GM19438 (cell line): ENCODE data around the gene GMNC.

Experiments used
- ATAC-seq: cut with Tn5 transposase; IDR thresholded peaks from one replicate; pipeline ENCODE4 v1.9.1; 2021; ENCODE audit warnings: low read depth; ENCODE audit not compliant: unreplicated experiment

Gene GMNC

DNA sequence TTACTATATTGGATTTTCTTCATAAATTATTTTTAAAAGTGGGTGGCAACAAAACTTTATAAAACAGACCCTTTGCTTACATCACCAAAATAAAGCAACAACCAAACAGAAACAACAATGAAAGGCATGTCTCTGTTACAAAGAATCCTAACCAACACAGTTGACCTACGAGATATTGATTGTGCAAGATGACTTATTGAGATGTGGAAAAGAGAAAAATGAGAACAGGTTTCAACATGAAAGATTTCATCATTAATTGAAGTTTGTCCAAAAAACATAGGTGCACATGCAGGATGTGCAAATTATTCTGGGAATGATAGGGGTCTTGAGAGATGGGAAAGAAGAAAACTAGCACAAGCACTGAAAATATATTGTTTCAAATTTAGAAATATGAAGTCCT is 9.0 kb downstream of the GMNC start:
- no peak for ATAC-seq

DNA sequence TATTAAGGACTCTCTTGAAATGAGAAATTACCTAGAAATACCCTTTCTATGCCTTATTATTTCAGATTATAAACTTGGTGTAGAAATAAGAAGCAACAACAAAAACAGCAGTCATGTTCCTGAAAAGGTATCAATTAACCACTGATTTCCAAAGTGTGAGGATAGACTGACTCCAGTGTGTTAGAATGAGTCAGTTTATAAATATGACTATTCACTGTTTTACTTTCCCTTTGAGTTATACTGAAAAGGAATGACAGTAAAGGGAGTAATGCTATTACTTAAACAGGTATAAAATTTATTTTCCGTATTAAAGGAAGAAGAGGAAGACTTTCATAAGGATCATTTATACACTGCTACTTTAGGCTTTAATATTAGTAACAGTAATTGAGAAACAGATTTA is 12.9 kb downstream of the GMNC start:
- ATAC-seq = no peak

DNA sequence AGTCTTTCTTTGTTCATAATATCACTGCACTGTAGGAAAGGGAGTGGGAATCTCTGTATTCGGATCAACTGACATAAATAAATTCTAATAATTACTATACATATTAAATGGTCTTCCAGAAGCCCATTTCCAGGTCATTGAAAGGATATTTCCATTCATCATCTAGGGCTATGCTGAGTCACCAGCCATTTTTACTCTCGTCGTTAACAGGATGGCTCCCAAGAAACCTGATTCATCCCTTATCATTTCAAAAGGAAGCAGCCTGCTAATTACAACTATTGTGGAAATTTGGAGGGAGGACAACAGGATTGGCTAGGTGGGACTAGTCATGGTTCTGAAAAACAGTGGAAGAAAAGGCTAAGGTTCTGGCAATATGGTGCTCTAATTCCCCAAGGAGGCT is 13.6 kb downstream of the GMNC start:
- ATAC-seq = no peak

DNA sequence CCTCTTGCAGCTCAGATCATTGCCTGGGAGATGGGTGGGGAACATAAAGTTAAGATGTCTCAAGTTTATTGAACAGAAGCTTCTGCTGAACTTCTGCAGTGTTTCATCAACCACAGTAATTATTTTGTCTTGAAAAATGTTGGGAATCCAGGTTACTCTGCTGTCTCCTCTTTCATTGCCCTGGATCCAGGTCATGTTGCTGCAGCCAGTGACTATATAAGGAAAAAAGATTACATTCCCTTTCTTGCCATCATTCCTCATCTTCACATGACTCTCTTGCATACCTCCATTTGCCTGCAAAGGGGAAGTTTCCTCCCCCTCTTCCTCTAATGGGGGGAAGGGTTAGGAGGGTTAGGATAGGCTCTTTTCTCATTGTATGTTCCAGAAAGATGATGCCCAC is 15.1 kb downstream of the GMNC start:
- ATAC-seq = no peak

DNA sequence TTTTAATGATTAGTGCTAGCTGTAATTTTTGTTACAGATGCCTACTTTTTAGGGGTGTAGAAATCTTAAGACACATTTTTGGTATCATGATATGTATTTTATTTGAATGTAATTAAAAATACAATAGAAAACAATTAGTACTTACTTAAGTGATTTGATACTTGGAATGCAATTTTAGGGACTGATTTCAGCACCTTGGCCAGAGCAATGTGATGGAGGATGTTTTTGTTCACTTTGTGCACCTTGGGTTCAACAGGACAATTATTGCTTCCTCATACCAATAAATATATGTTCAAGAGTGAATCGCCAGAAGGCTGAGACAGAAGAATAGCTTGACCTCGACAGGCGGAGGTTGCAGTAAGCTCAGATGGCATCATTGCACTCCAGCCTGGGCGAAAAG is 22.3 kb downstream of the GMNC start:
- no peak for ATAC-seq

DNA sequence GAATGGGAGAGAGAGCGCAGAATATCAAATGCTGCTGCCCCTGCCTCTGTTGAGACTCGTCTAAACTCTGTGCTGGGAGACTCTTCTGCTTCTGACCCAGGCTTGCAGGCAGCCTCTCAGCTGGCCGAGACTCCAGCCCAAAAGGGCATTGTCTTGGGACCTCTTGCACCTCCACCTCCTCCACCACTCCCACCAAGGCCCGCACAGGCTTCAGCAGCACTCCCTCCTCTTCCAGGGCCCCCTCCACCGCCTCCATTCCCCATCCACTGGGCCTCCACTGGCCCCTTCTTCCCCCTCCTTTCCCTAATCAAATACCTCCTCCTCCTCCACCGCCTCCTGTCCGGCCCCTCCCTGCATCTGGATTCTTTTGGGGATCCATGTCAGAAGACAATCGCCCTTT is 31.3 kb downstream of the GMNC start:
- no peak for ATAC-seq

DNA sequence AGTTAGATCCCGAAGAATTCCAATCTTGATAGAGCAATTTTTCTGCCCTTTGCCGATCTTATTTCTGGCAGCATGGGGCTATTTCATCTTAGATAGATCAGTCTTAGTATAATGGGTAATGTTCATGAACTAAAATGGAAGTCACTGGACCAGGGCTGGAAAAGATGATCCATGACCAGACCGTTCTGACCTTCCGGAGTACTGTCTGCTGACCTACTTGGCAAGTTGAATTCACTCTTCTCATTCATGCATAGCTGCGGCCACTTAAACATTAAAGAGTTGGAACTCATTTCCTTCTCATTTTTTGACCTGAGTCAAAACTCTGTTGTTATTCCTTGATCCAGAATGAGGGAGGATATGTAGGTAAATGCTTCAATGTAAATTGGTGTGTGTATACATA is 32.5 kb downstream of the GMNC start:
- no peak for ATAC-seq

DNA sequence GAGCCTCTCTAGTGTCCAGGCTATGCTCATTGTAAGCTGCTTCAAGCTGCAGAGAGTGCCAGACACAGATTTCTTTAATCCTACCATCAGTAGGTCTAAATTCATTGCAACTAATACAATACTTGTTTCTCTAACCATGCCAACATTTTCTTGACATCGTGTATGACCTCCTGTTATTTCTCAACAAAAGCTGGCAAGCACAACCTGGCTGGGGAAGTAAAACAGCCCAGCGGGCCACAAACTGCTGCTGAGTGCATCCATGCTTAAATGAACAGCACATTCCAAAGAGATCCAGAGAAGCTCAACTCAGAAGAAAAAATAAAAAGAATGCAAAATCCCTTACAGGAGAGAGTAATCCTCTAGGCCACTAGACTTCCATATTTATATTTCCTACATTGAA is 36.5 kb downstream of the GMNC start:
- no peak for ATAC-seq

DNA sequence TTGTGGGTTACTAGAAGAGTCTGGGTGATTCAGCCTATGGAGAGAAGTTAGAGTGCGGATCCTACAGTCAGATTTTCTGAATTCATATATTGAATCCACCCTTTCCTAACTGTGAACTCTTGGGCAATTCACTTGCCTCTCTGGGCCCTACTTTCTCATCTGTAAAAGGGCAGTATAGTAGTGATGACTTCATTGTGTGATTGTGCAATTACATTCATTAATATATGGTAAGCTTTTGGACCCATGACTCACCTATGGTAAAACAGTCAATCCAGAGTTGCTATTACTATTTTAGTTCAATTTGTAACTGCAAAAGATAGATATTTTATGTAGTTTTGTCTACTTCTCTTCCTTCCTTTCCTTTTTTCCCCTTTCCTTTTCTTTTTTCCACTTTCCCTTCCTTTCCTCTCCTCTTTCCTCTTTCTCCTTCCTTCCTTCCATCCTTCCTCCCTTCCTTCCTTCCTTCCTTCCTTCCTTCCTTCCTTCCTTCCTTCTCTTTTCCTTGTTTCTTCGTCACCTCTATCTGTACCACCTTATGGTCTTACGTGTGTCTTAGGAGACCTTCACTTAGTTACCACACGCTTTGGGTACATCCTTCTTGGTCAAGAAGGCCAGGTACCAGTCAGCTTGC is 37.0 kb downstream of the GMNC start:
- no peak for ATAC-seq

DNA sequence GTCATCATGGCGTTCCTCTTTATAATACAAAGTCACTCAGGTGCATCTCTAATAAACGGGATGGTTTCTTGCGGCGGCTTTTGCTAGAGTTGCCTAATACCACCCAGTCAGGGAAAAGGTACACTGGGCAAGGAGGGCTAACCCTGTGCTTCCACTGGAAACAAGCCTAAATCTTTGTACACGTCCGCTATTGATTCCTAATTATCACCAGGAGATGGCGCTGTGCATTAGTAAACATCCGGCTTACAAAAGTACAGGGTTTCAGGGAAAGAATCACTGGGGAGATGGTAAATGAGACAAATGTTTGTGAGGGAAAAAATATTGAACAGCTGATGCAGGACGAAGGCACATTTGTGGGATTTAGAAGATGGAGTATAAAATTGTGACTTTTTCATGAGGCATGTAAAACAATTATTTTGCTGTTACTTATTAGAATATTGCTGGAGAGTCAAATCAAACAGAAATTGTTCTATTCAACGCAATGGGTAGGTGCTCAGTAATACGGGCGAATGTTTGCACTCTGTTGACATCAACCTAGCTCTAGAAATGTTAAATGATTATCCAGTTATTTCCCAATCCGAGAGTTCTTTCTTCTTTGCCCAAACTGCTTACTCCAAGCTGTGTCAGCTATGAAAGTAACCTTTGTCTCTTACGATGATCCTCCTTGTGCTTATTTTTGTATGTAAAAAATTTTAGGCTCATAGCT is 50.6 kb downstream of the GMNC start:
- ATAC-seq = no peak

DNA sequence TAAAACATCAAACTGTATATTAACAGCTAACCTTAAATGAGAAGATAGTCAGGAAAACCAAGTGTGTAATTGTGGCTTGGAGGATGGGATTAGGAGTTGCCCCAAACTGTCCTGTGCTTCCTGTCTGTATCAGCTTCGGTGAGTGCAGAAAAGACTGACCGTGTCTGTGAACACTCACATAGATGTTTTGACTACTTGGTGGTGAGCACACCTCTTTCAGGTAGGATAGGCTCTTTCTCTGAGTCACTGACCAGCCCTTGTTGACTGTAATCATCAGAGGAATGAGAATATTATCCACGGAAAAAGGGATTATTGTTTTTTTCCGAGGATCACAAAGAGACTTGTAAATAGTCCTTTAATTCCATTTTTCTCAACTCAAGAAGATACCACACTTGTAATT is 51.5 kb downstream of the GMNC start:
- no peak for ATAC-seq

DNA sequence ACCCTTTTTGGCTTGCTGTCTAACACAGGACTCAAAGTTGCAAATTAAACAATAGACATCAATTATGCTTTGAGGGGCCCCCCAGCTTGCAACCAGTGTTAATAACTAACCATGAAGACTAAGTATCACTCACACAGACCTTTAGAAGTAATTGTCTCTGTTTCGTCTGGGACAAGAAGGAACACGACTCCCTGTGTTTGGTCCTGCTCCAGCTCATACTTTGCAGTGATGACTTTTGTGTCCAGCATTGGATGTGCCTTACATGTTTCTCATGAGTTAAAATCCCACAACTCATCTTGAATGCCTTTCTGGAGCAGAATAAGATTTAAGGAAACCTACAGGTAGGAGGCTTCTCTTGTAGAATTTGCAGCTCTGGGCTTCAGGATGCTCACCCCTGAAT is 53.1 kb downstream of the GMNC start:
- ATAC-seq = no peak

DNA sequence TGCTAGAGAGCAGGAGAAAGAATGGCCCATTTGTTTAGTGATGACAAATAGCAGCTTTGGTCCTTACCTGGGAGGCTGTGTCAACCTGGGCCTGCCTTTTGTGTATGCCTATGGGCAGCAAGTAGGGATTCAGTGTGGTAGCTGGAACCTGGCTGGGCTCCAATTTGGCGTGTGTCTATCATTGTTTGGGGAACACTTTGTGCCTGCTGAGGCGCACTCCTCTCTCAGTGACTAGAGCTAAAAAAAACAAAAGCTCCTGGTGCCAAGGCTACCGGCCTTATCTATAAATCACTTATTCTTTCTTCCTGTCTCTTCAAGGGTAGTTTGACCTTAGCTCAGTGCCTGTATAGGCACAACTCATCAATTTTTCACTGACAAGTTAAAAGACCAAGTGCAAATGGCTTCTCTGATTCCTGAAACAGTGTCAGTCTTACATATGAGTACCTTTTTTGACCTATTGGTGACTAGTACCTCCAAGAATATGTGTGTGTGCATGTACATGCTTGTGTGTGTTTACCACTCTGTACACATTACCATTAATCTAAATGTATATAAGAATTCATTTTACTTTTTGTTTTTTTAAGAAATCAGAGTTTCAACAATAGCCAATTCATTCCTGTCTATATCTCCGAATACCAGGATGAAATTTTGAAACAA is 54.6 kb downstream of the GMNC start:
- ATAC-seq = no peak
